NCI-H526 (cell line): ENCODE data around the gene MKX.
"Not testable (repeated sequence)": the region's sequence is repeated elsewhere in the genome, so short reads cannot be mapped to it uniquely, and the experiment has no call there.

Experiments
- DNase-seq, 2 experiments: peaks; one replicate each; lab custom pipeline; 2025; lab: John Stamatoyannopoulos, UW

MKX gene

DNA sequence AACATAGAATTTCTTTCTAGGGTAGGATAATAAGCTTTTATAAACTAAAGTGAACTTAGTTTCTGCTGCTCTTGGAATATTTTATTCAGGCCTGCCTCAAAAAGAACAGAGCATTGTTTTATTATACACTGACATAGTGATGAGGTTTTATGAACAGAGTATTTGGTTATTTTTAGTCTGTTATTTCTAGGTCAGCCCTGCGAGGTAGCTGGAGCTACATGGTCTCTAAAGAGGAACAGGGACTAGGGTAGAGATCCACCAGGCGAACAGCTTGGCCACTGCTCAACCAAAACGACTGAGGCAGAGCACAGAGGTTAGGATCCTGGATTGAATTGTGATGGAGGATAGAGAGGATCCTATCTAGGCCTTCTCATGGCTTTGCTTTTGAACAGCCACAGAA, 53.0 kb downstream of the MKX start:
- no peak for DNase-seq

DNA sequence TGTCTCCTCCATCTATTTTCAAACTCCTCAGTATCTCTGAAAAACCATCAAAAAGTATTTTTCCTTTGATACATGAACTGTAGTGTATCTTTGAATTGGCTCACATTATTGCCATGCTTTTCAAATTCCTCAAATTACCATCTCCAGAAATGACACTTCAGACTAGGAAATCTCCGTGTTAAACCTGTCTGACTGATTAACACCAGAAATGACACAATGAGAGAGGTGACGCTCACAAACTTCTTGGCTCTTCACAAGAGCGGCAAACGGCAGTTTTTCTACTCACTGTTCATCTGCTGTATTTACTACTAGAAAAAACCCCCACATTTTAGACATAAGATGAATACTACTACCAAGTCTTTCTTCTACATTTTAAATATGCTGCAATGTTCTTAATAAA, 56.6 kb downstream of the MKX start:
- no peak for DNase-seq

DNA sequence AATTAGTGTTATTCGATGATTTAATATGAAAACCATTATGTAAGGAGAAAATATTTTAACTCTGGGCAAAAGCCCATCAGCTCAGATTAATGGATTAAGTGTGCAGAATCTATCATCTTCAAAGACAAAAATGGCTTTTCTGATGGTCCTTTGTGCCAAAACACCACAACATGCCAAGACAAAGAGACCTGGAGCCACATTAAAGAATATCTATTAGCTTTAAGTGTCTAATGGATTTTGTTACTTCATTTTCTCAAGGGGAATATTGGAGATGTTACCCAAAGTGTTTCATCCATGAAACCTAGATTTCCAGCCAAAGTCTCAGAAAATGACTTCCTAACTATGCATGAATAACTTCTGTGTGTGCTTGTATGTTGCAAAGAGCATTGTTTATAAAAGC, 57.3 kb downstream of the MKX start:
- no peak for DNase-seq

- DNase-seq: no peak
Measured at GRCh38 chr10:27687743-27688142, 57.9 kb downstream of the MKX start.

DNA sequence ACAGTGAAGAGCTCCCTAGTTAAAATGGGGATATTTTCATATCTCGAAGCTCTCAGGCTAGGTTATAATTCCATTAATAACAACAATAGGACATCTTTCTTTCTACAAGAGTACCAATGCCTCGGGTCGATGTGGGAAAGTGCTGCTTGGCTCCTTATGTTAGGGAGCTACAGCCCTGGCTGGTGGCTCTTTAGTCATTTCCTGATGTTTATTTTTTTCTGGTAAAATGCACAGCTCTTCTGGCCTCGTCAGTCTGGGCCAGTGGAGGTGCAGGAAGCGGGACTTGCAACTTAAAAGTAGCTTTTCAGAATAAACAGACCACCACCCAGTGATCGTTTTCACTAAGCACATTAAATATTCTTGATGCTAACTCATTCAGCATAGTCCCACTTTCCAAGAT, 58.3 kb downstream of the MKX start:
- DNase-seq: no peak

- DNase-seq: no peak
Measured at GRCh38 chr10:27685681-27686080, 59.9 kb downstream of the MKX start.

- no peak for DNase-seq
Measured at GRCh38 chr10:27683226-27683625, 62.4 kb downstream of the MKX start.

DNA sequence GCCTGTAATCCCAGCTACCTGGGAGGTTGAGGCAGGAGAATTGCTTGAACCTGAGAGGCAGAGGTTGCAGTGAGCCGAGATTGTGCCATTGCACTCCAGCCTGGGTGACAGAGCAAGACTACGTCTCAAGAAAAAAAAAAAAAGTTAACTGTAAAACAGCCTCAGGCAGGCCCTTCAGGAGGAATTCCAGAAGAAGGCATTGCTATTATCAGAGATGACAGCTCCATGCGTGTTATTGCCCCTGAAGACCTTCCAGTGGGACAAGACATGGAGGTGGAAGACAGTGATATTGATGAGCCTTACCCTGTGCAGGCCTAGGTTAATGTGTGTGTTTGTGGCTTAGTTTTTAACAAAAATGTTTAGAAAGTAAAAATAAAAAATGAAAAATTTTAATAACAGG, 63.8 kb downstream of the MKX start:
- not testable (repeated sequence) for DNase-seq

- DNase-seq: no peak
Measured at GRCh38 chr10:27680691-27681605, 64.7 kb downstream of the MKX start.

DNA sequence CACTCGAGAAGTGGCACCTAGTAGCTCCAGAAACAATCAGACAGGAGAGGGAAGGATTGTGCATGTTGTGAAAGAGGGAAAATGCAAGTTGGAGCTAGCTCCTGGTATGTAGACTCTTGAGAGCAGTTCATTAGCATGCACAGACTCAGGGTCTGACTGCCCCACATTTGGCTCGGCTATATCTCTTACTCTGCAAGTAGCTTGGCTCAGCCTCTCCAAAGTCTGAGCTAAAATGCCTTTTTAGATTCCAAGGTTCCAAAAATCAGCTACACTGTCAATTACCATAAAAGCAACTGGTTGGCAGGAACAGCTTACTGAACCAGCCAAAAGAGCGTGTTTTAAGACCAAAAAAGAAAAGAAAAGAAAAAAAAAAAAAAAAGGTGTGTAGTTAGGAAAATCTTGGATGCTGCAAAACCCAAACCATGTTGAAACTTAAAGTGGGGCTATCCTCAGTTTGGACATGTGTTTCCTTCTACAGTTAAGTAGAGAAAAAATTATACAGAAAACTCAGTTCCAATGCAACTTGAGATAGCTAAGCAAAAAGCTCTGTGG, 65.5 kb downstream of the MKX start:
- DNase-seq: no peak

- DNase-seq: no peak
Measured at GRCh38 chr10:27679369-27679912, 66.2 kb downstream of the MKX start.

GRCh38 chr10:27678166-27678565, 67.5 kb downstream of the MKX start:
- no peak for DNase-seq

- DNase-seq: no peak
Measured at GRCh38 chr10:27673065-27673464, 72.6 kb downstream of the MKX start.

- DNase-seq: no peak
Measured at GRCh38 chr10:27671821-27672220, 73.8 kb downstream of the MKX start.

DNA sequence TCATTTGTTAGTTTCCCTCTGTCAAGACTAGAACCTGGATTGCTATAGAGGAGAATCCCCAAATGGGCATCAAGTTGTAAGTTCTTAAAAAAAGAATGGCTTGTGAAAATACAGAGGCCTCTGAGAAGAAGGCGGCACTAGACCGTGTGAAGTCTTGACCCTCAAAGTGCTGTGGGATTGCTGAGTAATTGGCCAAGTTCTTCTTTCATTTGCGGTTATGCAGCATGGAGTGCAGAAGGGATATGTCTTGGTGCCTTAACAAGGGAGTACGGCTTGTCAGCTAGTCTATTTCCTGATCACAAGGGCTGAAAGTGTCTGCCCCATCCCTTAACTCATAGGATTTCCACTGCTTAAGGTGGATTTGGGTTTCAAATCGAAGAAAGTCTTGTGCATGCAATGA, 81.2 kb downstream of the MKX start:
- DNase-seq: no peak

GRCh38 chr10:27663621-27664020, 82.0 kb downstream of the MKX start:
- DNase-seq: no peak

DNA sequence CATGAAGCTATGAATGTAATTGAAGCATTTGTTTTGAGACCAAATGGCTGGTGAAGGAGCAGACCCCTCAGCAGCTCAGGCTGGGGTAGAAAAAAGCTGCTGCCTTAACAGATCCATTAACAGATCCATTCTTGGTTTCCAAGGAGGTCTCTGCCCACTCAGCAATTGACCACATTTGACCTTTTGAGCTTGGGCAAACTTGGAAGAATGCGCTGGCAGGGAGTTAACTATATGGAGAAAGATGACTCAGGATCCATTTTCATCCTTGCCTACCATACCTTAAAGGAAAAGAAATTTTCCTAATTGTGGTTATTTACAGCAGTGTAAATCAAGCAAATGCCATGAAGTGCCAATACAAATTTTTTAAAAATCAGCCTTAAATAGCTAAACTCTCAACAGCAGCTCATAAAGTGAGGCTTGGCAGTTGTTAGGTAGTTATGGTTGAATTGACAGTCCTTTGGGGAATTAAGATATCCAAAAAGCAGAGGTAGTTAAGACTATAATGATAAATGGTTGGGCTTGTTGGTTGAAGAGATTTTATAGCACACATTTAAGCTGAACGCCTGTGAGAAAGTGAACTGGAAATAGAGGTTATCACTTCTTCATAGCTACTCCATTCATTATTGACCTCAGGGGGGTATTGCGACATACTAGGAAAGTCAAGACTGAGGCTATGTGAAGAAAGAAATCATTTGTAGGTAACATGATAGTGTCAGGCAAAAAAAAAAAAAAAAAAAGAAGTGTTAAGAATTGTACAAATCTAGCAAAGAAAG, 83.9 kb downstream of the MKX start:
- DNase-seq: no peak

DNA sequence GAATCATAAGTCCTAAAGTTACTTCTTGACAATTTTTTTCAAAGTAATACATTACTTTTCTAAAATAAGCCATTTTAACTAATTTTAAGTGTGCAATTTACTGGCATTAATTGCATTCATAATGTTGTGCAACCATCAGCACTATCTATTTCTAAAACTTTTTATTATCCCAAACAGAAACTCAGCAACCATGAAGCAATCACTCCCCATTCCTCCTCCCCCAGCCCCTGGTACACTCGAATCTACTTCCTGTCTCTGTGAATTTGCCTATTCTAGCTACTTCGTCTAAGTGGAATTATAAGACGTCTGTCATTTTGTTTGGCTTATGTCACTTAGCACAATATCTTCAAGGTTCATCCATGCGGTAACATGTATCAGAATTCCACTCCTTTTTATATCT, 84.9 kb downstream of the MKX start:
- DNase-seq: no peak

- DNase-seq: no peak
Measured at GRCh38 chr10:27660268-27660667, 85.4 kb downstream of the MKX start.

DNA sequence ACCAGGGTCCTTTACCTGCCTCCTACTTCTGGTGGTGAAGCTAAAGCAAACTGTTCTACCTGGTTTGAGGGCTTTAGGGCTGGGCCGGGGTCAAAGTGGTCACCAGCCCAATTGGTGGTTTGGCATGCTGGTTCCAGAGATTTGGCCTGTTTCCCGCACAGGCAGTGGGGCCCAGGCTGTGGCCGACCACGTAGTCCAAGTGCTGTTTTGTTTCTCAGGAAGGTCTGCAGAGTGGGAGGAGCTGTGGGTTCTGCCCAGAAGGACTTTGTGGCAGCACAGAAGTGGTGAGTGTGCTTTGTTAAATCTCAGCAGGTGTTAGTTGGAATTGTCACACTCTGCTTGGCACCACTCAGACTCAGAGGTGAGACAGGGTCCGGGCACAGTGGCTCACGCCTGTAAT, 85.8 kb downstream of the MKX start:
- DNase-seq: no peak

DNA sequence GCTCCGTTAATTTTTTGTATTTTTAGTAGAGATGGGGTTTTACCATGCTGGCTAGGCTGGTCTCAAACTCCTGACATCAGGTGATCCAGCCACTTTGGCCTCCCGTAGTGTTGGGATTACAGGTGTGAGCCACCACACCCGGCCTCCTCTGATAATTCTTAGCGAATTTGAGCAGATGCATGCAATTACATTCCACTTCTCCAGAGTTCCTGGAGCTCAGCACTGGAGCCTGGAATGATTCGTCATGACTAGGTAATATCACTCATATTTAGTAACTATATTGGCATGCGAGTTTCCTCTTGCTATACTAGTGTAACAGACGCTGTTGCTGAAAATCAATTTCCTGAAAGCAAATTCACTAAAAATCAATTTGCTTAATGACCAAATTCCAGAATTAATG, 86.8 kb downstream of the MKX start:
- no peak for DNase-seq

DNA sequence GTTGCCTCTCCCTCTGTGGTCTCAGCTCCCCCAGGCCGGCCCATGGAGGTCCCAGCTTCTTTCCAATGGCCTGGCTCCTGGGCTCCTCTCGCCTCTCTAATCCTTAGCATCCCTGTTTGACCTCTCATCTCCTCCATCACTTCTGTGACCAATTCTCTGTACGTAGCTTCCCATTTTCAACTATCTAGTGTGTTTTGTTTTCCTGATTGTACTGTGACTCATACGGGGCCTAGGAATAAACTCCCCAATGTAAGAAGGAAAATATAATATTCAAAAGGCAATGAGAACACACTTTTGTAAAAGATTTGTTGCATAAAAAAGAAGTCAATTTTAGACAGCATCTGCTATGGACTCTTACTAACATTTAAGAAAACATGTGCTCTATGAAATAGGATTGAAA, 90.3 kb downstream of the MKX start:
- no peak for DNase-seq

- DNase-seq: no peak
Measured at GRCh38 chr10:27654284-27654683, 91.3 kb downstream of the MKX start.
